ENCODE results near the gene NFKB2.

GRCh38 chr10:102375867-102376266, 19.6 kb upstream of the NFKB2 start:
- TF ChIP-seq RAD21 (conservative IDR thresholded peaks at IDR 0.05) (no peak), TAF1 (IDR thresholded peaks at IDR 0.05; ENCODE audit: low read depth) (no peak), MXI1 (conservative IDR thresholded peaks at IDR 0.05; ENCODE audit: poor library complexity, severe bottlenecking) (no peak), REST (IDR thresholded peaks at IDR 0.05; ENCODE audit: borderline replicate concordance) (no peak), POLR2AphosphoS5 (IDR thresholded peaks at IDR 0.05) (no peak), EP300 (conservative IDR thresholded peaks at IDR 0.05; ENCODE audit: poor library complexity, severe bottlenecking) (no peak), EZH2 (IDR thresholded peaks at IDR 0.05; ENCODE audit: borderline replicate concordance, insufficient read depth, low read length, poor library complexity, severe bottlenecking) (no peak)
- TF ChIP-seq, protein P1, sequence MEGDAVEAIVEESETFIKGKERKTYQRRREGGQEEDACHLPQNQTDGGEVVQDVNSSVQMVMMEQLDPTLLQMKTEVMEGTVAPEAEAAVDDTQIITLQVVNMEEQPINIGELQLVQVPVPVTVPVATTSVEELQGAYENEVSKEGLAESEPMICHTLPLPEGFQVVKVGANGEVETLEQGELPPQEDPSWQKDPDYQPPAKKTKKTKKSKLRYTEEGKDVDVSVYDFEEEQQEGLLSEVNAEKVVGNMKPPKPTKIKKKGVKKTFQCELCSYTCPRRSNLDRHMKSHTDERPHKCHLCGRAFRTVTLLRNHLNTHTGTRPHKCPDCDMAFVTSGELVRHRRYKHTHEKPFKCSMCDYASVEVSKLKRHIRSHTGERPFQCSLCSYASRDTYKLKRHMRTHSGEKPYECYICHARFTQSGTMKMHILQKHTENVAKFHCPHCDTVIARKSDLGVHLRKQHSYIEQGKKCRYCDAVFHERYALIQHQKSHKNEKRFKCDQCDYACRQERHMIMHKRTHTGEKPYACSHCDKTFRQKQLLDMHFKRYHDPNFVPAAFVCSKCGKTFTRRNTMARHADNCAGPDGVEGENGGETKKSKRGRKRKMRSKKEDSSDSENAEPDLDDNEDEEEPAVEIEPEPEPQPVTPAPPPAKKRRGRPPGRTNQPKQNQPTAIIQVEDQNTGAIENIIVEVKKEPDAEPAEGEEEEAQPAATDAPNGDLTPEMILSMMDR (IDR thresholded peaks at IDR 0.05; ENCODE audit: poor library complexity, severe bottlenecking), result no peak
